ENCODE measurements around the gene PLPPR1. TPM values are rescaled to one million over a fixed set of nuclear protein-coding genes. Genes with fewer than 3 reads are reported as not detected.

The PLPPR1 gene
- total and polyA plus RNA-seq, 2 of the 13 experiments (the other 11 are each of a cell fraction or from before 2014, with no cell fraction given) = 16.0 to 84.7 TPM

GRCh38 chr9:101324245-101324804, 295.8 kb downstream of the PLPPR1 start (continued):
- TF ChIP-seq ELF1 (CRISPR knock-in tag; IDR thresholded peaks at IDR 0.05) (no peak), SMAD3 (CRISPR knock-in tag; IDR thresholded peaks at IDR 0.05) (0 out of 2 replicates have a peak, but pooled peaks have one; percentile 30), PAX8 (CRISPR knock-in tag; IDR thresholded peaks at IDR 0.05; ENCODE audit: borderline replicate concordance) (no peak), GFI1 (CRISPR knock-in tag; IDR thresholded peaks at IDR 0.05; ENCODE audit: borderline replicate concordance) (no peak), JUN (CRISPR knock-in tag; IDR thresholded peaks at IDR 0.05) (no peak), ZNF431 (CRISPR knock-in tag; IDR thresholded peaks at IDR 0.05; ENCODE audit: borderline replicate concordance, low read depth) (no peak), GPN1 (CRISPR knock-in tag; IDR thresholded peaks at IDR 0.05; ENCODE audit: borderline replicate concordance) (no peak), ATRX (CRISPR knock-in tag; IDR thresholded peaks at IDR 0.05; ENCODE audit: borderline replicate concordance) (no peak), RCOR2 (CRISPR knock-in tag; IDR thresholded peaks at IDR 0.05) (peak; percentile 67; the same call in 1 of the 2 replicates), ZBTB42 (CRISPR knock-in tag; IDR thresholded peaks at IDR 0.05) (no peak), NFATC3 (CRISPR knock-in tag; IDR thresholded peaks at IDR 0.05) (no peak), ZBTB8A (CRISPR knock-in tag; IDR thresholded peaks at IDR 0.05; ENCODE audit: borderline replicate concordance, low read depth) (no peak), PLRG1 (conservative IDR thresholded peaks at IDR 0.05) (no peak), ZNF253 (CRISPR knock-in tag; IDR thresholded peaks at IDR 0.05; ENCODE audit: borderline replicate concordance) (no peak), ZNF256 (CRISPR knock-in tag; conservative IDR thresholded peaks at IDR 0.05) (no peak), SMC3 (IDR thresholded peaks at IDR 0.05; ENCODE audit: low read length) (peak; percentile 10; the same call in 1 of the 2 replicates), RARG (CRISPR knock-in tag; IDR thresholded peaks at IDR 0.05; ENCODE audit: low read depth) (no peak), ZNF547 (CRISPR knock-in tag; IDR thresholded peaks at IDR 0.05) (no peak), ATF3 (CRISPR knock-in tag; IDR thresholded peaks at IDR 0.05) (no peak), ZNF251 (CRISPR knock-in tag; IDR thresholded peaks at IDR 0.05) (no peak), ZNF24 (IDR thresholded peaks at IDR 0.05) (no peak; the same call in 1 of the 2 replicates), TBX3 (IDR thresholded peaks at IDR 0.05; ENCODE audit: borderline replicate concordance) (peak; percentile 29; the same call in 1 of the 2 replicates)
- TF ChIP-seq, protein P1, sequence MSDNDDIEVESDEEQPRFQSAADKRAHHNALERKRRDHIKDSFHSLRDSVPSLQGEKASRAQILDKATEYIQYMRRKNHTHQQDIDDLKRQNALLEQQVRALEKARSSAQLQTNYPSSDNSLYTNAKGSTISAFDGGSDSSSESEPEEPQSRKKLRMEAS (IDR thresholded peaks at IDR 0.05) = no peak
- TF ChIP-seq, protein P2, sequence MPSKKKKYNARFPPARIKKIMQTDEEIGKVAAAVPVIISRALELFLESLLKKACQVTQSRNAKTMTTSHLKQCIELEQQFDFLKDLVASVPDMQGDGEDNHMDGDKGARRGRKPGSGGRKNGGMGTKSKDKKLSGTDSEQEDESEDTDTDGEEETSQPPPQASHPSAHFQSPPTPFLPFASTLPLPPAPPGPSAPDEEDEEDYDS (CRISPR knock-in tag; IDR thresholded peaks at IDR 0.05) = peak; percentile 38
- TF ChIP-seq, protein P3, sequence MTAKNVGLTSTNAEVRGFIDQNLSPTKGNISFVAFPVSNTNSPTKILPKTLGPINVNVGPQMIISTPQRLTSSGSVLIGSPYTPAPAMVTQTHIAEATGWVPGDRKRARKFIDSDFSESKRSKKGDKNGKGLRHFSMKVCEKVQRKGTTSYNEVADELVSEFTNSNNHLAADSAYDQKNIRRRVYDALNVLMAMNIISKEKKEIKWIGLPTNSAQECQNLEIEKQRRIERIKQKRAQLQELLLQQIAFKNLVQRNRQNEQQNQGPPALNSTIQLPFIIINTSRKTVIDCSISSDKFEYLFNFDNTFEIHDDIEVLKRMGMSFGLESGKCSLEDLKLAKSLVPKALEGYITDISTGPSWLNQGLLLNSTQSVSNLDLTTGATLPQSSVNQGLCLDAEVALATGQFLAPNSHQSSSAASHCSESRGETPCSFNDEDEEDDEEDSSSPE (CRISPR knock-in tag; IDR thresholded peaks at IDR 0.05) = no peak
- TF ChIP-seq, protein P4, sequence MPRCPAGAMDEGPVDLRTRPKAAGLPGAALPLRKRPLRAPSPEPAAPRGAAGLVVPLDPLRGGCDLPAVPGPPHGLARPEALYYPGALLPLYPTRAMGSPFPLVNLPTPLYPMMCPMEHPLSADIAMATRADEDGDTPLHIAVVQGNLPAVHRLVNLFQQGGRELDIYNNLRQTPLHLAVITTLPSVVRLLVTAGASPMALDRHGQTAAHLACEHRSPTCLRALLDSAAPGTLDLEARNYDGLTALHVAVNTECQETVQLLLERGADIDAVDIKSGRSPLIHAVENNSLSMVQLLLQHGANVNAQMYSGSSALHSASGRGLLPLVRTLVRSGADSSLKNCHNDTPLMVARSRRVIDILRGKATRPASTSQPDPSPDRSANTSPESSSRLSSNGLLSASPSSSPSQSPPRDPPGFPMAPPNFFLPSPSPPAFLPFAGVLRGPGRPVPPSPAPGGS (CRISPR knock-in tag; IDR thresholded peaks at IDR 0.05) = no peak
